ENCODE measurements around the gene AKT1.

The AKT1 gene

DNA sequence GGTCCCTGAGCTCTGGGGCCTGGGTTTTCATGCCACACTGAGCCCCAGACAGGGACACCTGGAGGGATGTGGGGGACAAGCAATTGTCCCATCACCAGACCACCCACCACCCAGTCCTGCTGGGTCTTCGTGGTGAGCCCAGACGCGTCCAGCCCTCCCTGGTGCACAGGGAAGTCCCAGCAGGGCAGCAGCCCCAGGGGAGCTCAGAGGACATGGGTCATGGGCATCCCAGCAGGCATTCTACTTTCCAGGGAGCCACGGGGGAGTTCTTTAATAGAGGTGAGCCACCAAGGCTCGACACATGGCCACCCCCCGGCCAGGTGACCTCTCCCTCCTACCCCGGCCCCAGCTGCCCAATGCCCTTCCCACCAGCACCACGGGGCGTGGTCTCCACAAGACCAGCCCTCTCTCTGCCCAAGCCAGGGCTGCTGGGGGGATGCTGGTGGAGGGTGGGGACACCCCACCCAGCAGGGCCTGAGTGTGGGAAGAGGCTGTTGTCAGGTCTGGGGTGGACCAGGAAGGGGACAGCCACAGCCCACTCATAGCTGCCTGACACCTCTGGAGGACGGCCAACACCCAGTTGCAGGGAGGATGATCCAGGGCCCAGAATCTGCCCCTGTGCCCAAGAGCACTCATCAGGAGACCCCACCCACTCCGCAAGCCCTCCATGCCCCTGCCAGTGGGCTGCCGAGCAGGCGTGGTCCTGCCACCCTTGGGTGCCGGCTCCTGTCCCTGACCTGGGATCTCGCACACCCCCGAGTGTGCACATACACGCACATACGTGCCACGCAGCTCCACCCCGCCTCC is 14.1 kb downstream of the AKT1 start:
- Histone ChIP-seq H3K9me3 (no peaks in the 10 kb centered on the region), H3K4me3 (no peak overlapping the region), H3K27ac (no peak overlapping the region), H3K36me3 (peaks cover 3 to 80% (median 38%) of the 10 kb centered on the region in 3 donors), H3K27me3 (no peaks in the 10 kb centered on the region), H3K4me1 (peaks cover 0 to 20% (median 13%) of the 10 kb centered on the region in 4 donors)
- TF ChIP-seq, protein P1, sequence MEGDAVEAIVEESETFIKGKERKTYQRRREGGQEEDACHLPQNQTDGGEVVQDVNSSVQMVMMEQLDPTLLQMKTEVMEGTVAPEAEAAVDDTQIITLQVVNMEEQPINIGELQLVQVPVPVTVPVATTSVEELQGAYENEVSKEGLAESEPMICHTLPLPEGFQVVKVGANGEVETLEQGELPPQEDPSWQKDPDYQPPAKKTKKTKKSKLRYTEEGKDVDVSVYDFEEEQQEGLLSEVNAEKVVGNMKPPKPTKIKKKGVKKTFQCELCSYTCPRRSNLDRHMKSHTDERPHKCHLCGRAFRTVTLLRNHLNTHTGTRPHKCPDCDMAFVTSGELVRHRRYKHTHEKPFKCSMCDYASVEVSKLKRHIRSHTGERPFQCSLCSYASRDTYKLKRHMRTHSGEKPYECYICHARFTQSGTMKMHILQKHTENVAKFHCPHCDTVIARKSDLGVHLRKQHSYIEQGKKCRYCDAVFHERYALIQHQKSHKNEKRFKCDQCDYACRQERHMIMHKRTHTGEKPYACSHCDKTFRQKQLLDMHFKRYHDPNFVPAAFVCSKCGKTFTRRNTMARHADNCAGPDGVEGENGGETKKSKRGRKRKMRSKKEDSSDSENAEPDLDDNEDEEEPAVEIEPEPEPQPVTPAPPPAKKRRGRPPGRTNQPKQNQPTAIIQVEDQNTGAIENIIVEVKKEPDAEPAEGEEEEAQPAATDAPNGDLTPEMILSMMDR (IDR thresholded peaks at IDR 0.05), result no peak
- intact Hi-C loops (cut with DNase I; ENCODE audit: low total_unique reads), result no loop called here
- DNase-seq, result no peak

DNA sequence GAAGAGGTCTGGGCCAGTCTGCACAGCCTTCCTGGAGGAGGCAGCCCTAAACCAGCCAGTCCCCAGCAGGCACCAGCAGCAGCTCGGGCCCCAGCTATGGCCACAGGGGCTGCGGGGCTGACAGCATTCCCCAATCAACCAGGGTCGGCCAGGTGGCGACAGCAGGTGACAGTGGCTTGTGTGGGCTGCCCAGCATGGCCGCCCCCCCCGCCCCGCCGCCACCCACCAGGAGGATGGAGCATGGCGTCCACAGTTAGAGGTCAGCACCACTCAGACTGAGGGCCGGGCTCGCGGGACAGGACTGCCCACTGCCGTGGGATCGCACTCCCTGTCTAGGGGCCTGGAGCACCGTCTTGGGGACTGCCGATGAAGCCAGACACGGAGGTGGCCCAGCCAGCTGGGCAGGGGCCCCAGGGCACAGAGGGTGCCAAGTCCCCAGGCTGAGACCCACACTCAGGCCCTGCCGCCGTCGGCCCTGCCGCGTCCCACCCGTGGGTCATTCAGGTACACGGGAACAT is 15.0 kb downstream of the AKT1 start:
- intact Hi-C loops (cut with DNase I; ENCODE audit: low total_unique reads), result no loop called here
- Histone ChIP-seq H3K4me1 (peaks cover 0 to 11% (median 4%) of the 10 kb centered on the region in 4 donors), H3K4me3 (no peak overlapping the region), H3K9me3 (no peaks in the 10 kb centered on the region), H3K27me3 (no peaks in the 10 kb centered on the region), H3K27ac (no peak overlapping the region), H3K36me3 (peaks cover 4 to 83% (median 41%) of the 10 kb centered on the region in 3 donors)
- no peak for DNase-seq
- TF ChIP-seq, protein P1 (IDR thresholded peaks at IDR 0.05), result no peak

DNA sequence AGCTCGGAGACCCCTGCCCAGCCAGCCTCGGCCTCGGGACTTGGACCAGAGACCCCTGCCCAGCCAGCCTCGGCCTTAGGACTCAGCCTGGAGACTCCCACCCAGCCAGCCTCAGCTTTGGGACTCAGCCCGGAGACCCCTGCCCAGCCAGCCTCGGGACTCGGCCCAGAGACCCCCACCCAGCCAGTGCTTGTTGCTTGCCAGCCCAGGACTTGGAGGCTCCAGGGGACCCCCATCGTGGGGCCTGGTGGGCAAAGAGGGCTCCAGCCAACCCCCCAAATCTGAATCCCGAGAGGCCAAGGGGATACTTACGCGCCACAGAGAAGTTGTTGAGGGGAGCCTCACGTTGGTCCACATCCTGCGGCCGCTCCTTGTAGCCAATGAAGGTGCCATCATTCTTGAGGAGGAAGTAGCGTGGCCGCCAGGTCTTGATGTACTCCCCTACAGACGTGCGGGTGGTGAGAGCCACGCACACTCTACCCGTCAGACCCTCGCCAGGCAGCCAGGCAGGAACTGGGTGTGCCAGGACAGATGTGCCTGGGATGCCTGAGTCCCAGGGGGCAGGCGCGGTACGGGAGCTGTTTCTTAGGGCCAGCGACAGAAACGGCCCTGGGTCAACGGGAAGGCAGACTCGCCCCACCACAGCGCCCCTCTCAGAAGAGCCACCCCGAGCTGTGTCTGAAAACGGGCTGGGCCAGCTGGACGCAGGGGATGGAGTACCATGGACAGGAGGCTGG is 15.6 kb downstream of the AKT1 start:
- Histone ChIP-seq H3K9me3 (no peaks in the 10 kb centered on the region), H3K27ac (no peak overlapping the region), H3K36me3 (peaks cover 4 to 83% (median 48%) of the 10 kb centered on the region in 3 donors), H3K4me1 (peaks cover 0 to 8% (median 1%) of the 10 kb centered on the region in 4 donors), H3K4me3 (no peak overlapping the region), H3K27me3 (no peaks in the 10 kb centered on the region)
- intact Hi-C loops (cut with DNase I; ENCODE audit: low total_unique reads), result no loop called here
- no peak for DNase-seq
- TF ChIP-seq, protein P1 (IDR thresholded peaks at IDR 0.05), result no peak

DNA sequence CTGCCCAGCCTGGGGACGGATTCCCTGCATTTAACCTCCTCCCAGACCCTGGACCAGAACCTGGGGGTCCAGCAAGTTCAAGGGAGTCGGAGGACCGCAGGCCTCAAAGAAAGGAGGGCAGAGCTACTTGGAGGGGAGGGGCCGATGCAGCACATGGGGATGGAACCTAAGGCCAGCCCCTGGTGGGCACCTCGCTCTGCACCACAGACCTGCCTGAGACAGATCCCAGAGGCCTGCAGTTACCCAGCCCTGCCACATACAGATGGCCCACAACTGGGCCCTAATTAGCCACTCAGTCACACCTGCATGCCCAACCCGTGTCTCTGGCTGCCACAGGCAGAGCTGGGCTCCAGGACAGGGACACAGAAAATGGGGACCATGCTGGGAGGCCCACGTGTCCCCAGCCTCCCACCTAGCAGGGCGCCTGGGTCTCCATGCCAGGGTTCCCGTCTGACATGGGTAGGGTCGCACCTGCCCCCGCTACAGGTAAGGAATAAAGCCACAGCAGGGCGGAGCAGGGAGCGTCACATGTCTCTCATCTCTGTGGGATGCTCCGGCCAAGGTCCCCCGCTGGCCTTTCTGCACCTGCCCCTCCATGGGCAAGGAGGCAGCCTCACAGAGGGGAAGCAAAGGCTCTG is 16.7 kb downstream of the AKT1 start:
- TF ChIP-seq, protein P1 (IDR thresholded peaks at IDR 0.05), result no peak
- no peaks in the 10 kb centered on the region for H3K9me3 ChIP-seq
- no peak overlapping the region for H3K4me3 ChIP-seq
- intact Hi-C loops (cut with DNase I; ENCODE audit: low total_unique reads), result no loop called here
- H3K27ac ChIP-seq, result no peak overlapping the region
- no peak for DNase-seq
- peaks cover 0 to 6% (median 0%) of the 10 kb centered on the region in 4 donors for H3K4me1 ChIP-seq
- H3K27me3 ChIP-seq, result no peaks in the 10 kb centered on the region
- peaks cover 4 to 87% (median 53%) of the 10 kb centered on the region in 3 donors for H3K36me3 ChIP-seq

GRCh38 chr14:104777808-104778249 is 17.7 kb downstream of the AKT1 start:
- no peak for DNase-seq
- intact Hi-C loops (cut with DNase I; ENCODE audit: low total_unique reads), result no loop called here
- H3K27me3 ChIP-seq, result no peaks in the 10 kb centered on the region
- H3K4me1 ChIP-seq, result peaks cover 0 to 6% (median 0%) of the 10 kb centered on the region in 4 donors
- peaks cover 6 to 93% (median 61%) of the 10 kb centered on the region in 3 donors for H3K36me3 ChIP-seq
- no peak overlapping the region for H3K4me3 ChIP-seq
- H3K27ac ChIP-seq, result no peak overlapping the region
- TF ChIP-seq, protein P1 (IDR thresholded peaks at IDR 0.05), result no peak
- no peaks in the 10 kb centered on the region for H3K9me3 ChIP-seq

All from tibial artery (tissue), 4 donors.